Measurements from ENCODE around the gene TXNDC17. TPM values are rescaled to one million over a fixed set of nuclear protein-coding genes. Genes with fewer than 3 reads are reported as not detected.

Gene TXNDC17
- total RNA-seq, 4 donors from 2014 or later, result 2.8 to 108 (median 51.5) TPM

DNA sequence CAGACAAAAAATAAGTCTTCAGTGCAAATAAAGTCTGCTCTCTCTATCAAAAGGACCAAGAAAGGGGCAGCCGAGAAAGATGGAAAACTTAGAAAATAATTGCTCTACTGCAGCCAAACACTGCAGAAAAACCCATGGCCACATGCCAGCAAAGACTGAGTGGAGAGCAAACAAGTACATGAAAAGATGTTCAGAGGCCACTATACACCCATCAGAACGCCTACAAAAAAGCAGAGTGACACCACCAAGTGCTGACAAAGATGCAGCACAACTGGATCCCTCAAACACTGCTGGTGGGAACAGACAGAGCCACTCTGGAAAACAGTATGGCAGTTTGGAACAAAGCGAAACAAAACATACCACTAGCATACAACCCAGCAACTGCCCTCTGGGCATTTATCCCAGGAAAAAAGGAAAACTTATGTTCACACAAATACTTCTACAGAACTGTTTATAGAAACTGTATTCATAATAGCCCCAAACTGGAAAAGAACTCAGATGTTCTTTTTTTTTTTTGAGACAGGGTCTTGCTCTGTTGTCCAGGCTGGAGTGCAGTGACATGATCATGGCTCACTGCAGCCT is 37.0 kb upstream of the TXNDC17 start:
- DNase-seq, result no peak
- intact Hi-C loops (cut with DNase I; ENCODE audit: low total_unique reads), result no loop called here
- TF ChIP-seq POLR2A (IDR thresholded peaks at IDR 0.05), result no peak
- TF ChIP-seq, protein P1, sequence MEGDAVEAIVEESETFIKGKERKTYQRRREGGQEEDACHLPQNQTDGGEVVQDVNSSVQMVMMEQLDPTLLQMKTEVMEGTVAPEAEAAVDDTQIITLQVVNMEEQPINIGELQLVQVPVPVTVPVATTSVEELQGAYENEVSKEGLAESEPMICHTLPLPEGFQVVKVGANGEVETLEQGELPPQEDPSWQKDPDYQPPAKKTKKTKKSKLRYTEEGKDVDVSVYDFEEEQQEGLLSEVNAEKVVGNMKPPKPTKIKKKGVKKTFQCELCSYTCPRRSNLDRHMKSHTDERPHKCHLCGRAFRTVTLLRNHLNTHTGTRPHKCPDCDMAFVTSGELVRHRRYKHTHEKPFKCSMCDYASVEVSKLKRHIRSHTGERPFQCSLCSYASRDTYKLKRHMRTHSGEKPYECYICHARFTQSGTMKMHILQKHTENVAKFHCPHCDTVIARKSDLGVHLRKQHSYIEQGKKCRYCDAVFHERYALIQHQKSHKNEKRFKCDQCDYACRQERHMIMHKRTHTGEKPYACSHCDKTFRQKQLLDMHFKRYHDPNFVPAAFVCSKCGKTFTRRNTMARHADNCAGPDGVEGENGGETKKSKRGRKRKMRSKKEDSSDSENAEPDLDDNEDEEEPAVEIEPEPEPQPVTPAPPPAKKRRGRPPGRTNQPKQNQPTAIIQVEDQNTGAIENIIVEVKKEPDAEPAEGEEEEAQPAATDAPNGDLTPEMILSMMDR (IDR thresholded peaks at IDR 0.05), result no peak

DNA sequence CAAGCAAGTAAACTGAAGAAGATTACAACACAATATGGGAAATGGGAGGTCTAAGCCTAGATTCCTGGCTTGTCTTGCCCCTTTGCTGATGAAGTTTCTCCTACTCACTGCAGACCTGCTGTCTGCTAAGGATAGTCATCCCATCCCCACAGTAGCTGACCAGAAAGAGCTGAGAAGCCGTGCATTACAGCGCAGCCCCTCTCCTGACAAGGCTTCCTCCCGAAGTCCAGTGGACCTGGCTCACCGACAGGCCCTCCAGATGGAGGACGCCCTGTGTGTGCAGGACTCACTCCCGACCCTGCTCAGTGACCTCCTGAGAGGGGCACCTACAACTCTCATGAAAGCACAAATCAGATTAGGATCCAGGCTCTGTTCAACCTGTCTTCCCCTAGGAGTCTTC is 35.7 kb upstream of the TXNDC17 start:
- no peak for TF ChIP-seq POLR2A (IDR thresholded peaks at IDR 0.05)
- TF ChIP-seq, protein P1 (IDR thresholded peaks at IDR 0.05), result no peak
- Histone ChIP-seq H3K4me3 (no peak overlapping the region), H3K4me1 (no peaks in the 10 kb centered on the region), H3K9me3 (no peaks in the 10 kb centered on the region), H3K36me3 (no peaks in the 10 kb centered on the region), H3K27ac (no peak overlapping the region), H3K27me3 (no peaks in the 10 kb centered on the region)
- DNase-seq, result no peak
- intact Hi-C loops (cut with DNase I; ENCODE audit: low total_unique reads), result no loop called here

More for the DNA sequence above, 37.0 kb upstream of the TXNDC17 start:
- H3K27me3 ChIP-seq, result no peaks in the 10 kb centered on the region
- no peaks in the 10 kb centered on the region for H3K9me3 ChIP-seq
- H3K4me1 ChIP-seq, result no peaks in the 10 kb centered on the region
- no peak overlapping the region for H3K27ac ChIP-seq
- H3K36me3 ChIP-seq, result no peaks in the 10 kb centered on the region
- H3K4me3 ChIP-seq, result no peak overlapping the region

DNA sequence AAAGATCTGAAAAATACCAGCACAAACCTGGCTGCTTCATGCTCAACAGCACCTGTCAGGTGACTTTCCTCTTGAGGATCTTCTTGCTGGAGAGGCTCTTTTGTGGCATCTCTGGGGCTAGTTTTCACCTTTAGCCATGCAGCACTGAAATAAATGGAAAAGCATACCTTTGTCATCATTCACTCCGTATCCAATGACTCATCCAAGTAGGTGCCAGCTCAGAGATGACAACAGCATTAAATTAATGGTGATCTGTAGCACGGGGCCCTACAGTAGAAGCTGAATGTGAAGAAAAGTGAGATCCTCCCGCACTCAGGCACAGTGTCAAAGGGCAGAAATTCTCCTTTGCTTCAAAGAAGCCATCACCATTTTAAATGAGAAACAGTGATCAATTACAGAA is 32.5 kb upstream of the TXNDC17 start:
- Histone ChIP-seq H3K36me3 (no peaks in the 10 kb centered on the region), H3K4me3 (no peak overlapping the region), H3K27ac (no peak overlapping the region), H3K9me3 (no peaks in the 10 kb centered on the region), H3K27me3 (no peaks in the 10 kb centered on the region), H3K4me1 (no peaks in the 10 kb centered on the region)
- intact Hi-C loops (cut with DNase I; ENCODE audit: low total_unique reads), result no loop called here
- no peak for DNase-seq
- TF ChIP-seq, protein P1 (IDR thresholded peaks at IDR 0.05), result no peak
- TF ChIP-seq POLR2A (IDR thresholded peaks at IDR 0.05), result no peak

DNA sequence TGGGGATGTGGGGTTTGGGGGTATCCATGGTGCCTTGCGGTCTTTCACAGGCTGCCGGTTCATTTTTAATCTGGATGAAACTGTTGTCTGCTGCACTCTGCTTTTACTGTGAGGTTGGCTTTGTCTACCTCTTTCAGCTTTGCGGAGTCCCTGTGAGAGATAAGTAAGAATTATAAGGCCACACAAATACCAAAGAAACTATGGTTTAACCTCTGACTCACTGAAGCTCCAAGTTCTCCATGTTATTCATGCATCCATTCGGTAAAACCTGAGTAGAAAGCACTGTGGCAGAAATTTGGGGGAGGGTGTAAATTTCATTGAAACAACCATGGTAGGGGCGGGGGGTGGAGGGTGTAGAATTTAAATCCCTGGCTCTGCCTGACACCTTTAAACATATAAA is 30.8 kb upstream of the TXNDC17 start:
- no peaks in the 10 kb centered on the region for H3K9me3 ChIP-seq
- no peak overlapping the region for H3K27ac ChIP-seq
- DNase-seq, result no peak
- TF ChIP-seq, protein P1 (IDR thresholded peaks at IDR 0.05), result no peak
- TF ChIP-seq POLR2A (IDR thresholded peaks at IDR 0.05), result no peak
- no peaks in the 10 kb centered on the region for H3K4me1 ChIP-seq
- no peaks in the 10 kb centered on the region for H3K36me3 ChIP-seq
- intact Hi-C loops (cut with DNase I; ENCODE audit: low total_unique reads), result no loop called here
- H3K4me3 ChIP-seq, result no peak overlapping the region
- H3K27me3 ChIP-seq, result no peaks in the 10 kb centered on the region

DNA sequence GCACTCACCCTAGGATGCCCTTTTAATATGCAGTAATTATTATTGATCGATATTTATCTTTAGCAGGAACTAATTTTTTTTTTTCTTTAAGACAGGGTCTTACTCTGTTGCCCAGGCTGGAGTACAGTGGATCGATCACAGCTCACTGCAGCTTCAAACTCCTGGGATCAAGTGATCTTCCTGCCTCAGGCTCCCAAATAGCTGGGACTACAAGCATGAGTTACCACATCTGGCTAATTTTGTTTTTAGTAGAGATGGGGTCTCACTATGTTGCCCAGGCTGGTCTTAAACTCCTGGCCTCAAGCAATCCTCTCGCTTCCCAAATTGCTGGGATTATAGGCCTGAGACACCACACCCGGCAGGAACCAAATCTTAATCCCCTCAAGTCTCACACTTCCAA is 29.6 kb upstream of the TXNDC17 start:
- no peak overlapping the region for H3K27ac ChIP-seq

More for the DNA sequence above, 29.6 kb upstream of the TXNDC17 start:
- intact Hi-C loops (cut with DNase I; ENCODE audit: low total_unique reads), result no loop called here
- H3K4me1 ChIP-seq, result no peaks in the 10 kb centered on the region
- H3K36me3 ChIP-seq, result no peaks in the 10 kb centered on the region
- no peaks in the 10 kb centered on the region for H3K27me3 ChIP-seq
- H3K9me3 ChIP-seq, result no peaks in the 10 kb centered on the region
- TF ChIP-seq, protein P1 (IDR thresholded peaks at IDR 0.05), result no peak
- no peak for TF ChIP-seq POLR2A (IDR thresholded peaks at IDR 0.05)
- DNase-seq, result no peak
- no peak overlapping the region for H3K4me3 ChIP-seq

Measured in uterus (tissue), 4 donors.